OCI-LY3 (cell line): ENCODE results near the gene COL27A1.

ENCODE experiments used
- CTCF ChIP-seq: fragments of 200-600, 300-600 bp; sonication (generic); IDR thresholded peaks from 2 replicates; pipeline ENCODE4 v1.5.1; 2014; ENCODE audit warnings: antibody characterized with exemption, low read length, low read depth
- EZH2phosphoT487 ChIP-seq: fragments of 200-600 bp; shearing (Covaris generic); IDR thresholded peaks from 2 replicates; pipeline ENCODE4 v1.6.1; 2018; ENCODE audit warnings: antibody characterized with exemption, mixed run types, low read depth

DNA sequence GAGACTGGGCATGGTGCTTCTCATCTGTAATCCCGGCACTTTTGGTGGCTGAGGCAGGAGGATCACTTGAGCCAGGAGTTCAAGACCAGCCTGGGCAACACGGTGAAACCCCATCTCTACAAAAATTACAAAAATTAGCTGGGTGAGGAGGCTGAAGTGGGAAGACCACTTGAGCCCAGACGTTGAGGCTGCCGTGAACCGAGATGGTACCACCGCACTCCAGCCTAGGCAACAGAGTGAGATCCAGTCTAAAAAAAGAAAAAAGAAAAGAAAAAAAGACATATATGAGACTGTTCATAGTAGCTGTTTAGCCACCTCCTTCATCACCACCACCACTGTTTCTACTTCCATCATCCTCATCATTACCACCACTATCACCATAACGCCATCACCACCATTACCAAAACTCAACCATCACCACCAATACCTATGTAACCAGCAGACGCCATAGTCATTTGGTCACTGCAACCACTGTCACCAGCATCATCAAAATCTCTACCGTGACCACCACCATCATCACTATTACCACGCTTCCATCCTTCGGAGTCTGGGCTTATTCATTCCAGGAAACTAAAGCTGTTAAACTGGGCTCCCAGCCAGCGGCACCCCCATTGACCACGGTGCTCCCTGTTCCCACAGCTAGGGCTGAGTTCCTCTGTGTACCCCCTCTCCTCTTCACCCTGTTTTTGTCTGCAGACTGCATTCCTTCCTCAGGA, 47.9 kb upstream of the COL27A1 start:
- no peak for TF ChIP-seq CTCF
- TF ChIP-seq EZH2phosphoT487, result no peak
